Naive thymus-derived CD8-positive, alpha-beta T cell (primary cell): ENCODE results near the gene ANKRD62. TPM values are rescaled to one million over a fixed set of nuclear protein-coding genes. Genes with fewer than 3 reads are reported as not detected.
"Not testable (repeated sequence)": the region's sequence is repeated elsewhere in the genome, so short reads cannot be mapped to it uniquely, and the experiment has no call there.

Source experiments
- ATAC-seq, 2 donors: fragments of 150-1000 bp; cut with Tn5 transposase in 1 of 2; sonication (Bioruptor Pico), chemical (Tn5 transposase) in 1 of 2; 1 replicate in 1 of 2; 2 replicates in 1 of 2; pipeline ENCODE4 v1.10.0; 2021; ENCODE audit warnings: mild to moderate bottlenecking in 2 of 2, moderate library complexity in 2 of 2
- POLR2A ChIA-PET: fragments of 350-600 bp; sonication (Branson Sonifier 250); formaldehyde crosslinking; loops from one replicate; lab custom pipeline; 2021; ENCODE audit warnings: antibody characterized with exemption; lab: Charles Lee
- DNase-seq, 10 donors: peaks; one replicate each; pipeline versions ENCODE4 v3.0.0 to v3.0.0-alpha.2; 2020 to 2022
- H3K27ac Mint-ChIP-seq, 10 donors: one replicate each; pipeline ENCODE4 v1.8.0; 2020 to 2022; ENCODE audit warnings: mild to moderate bottlenecking in 10 of 10, mixed read lengths in 10 of 10, moderate library complexity in 4 of 10, inconsistent platforms in 1 of 10
- H3K27me3 Mint-ChIP-seq, 5 donors: one replicate each; pipeline ENCODE4 v1.8.0; 2021 to 2022; ENCODE audit warnings: mixed read lengths in 5 of 5
- H3K36me3 Mint-ChIP-seq, 3 donors: one replicate each; pipeline ENCODE4 v1.8.0; 2020 to 2022; ENCODE audit warnings: mixed read lengths in 3 of 3, mild to moderate bottlenecking in 2 of 3, inconsistent platforms in 1 of 3
- H3K4me1 Mint-ChIP-seq, 4 donors: one replicate each; pipeline ENCODE4 v1.8.0; 2021 to 2022; ENCODE audit warnings: mixed read lengths in 4 of 4
- H3K4me3 Mint-ChIP-seq, 10 donors: one replicate each; pipeline ENCODE4 v1.8.0; 2020 to 2022; ENCODE audit warnings: mild to moderate bottlenecking in 10 of 10, mixed read lengths in 10 of 10, moderate library complexity in 6 of 10, inconsistent platforms in 1 of 10
- H3K9me3 Mint-ChIP-seq, 9 donors: one replicate each; pipeline ENCODE4 v1.8.0; 2020 to 2022; ENCODE audit warnings: mixed read lengths in 9 of 9, mild to moderate bottlenecking in 3 of 9, inconsistent platforms in 1 of 9, moderate library complexity in 1 of 9
- polyA plus RNA-seq, 3 donors: library from polyadenylated mRNA; unstranded; fragments of 300-500 nt; fragmentation: Illumina TruSeq; gene quantifications; one replicate each; pipeline ENCODE4 v1.2.3, GENCODE V29; 2021
- total RNA-seq, 8 experiments: library from RNA in 2 of 8; stranded (reverse) in 2 of 8; gene quantifications; one replicate each; pipeline ENCODE4 v1.2.3 and lab custom pipeline; 2021 to 2026

Gene ANKRD62
- total and polyA plus RNA-seq, 5 experiments from 2014 or later: not detected

- Mint-ChIP-seq H3K9me3 (no peaks in the 10 kb centered on the region), H3K4me3 (no peak overlapping the region), H3K27ac (no peak overlapping the region), H3K27me3 (peaks cover 6 to 20% (median 10%) of the 10 kb centered on the region in 5 donors), H3K36me3 (no peaks in the 10 kb centered on the region), H3K4me1 (peaks cover 0 to 2% (median 0%) of the 10 kb centered on the region in 4 donors)
- DNase-seq (no peak), ATAC-seq (no peak)
- POLR2A ChIA-PET: no interaction called here
Measured at GRCh38 chr18:12068950-12069320, 24.7 kb upstream of the ANKRD62 start.

- H3K4me1 Mint-ChIP-seq, ATAC-seq, H3K36me3 Mint-ChIP-seq, H3K9me3 Mint-ChIP-seq, H3K4me3 Mint-ChIP-seq, POLR2A ChIA-PET, H3K27ac Mint-ChIP-seq, DNase-seq: not testable (repeated sequence)
- peaks cover 12 to 23% (median 19%) of the 10 kb centered on the region in 5 donors for H3K27me3 Mint-ChIP-seq
Measured at GRCh38 chr18:12071066-12071465, 22.6 kb upstream of the ANKRD62 start.

GRCh38 chr18:12072996-12073395 lies 20.6 kb upstream of the ANKRD62 start:
- no peak overlapping the region for H3K4me3 Mint-ChIP-seq
- H3K4me1 Mint-ChIP-seq: peaks cover 0 to 7% (median 0%) of the 10 kb centered on the region in 4 donors
- H3K27me3 Mint-ChIP-seq: peaks cover 12 to 28% (median 20%) of the 10 kb centered on the region in 5 donors
- POLR2A ChIA-PET: no interaction called here
- DNase-seq (no peak), ATAC-seq (no peak)
- no peak overlapping the region for H3K27ac Mint-ChIP-seq
- H3K36me3 Mint-ChIP-seq: no peaks in the 10 kb centered on the region
- no peaks in the 10 kb centered on the region for H3K9me3 Mint-ChIP-seq

- Mint-ChIP-seq H3K9me3 (no peaks in the 10 kb centered on the region), H3K36me3 (no peaks in the 10 kb centered on the region), H3K4me3 (no peak overlapping the region), H3K27me3 (peaks cover 6 to 23% (median 18%) of the 10 kb centered on the region in 5 donors), H3K4me1 (peaks cover 0 to 5% (median 0%) of the 10 kb centered on the region in 4 donors), H3K27ac (no peak overlapping the region)
- POLR2A ChIA-PET: no interaction called here
- ATAC-seq (no peak), DNase-seq (no peak)
Measured at GRCh38 chr18:12074736-12075135, 18.9 kb upstream of the ANKRD62 start.

GRCh38 chr18:12076424-12077140 lies 17.1 kb upstream of the ANKRD62 start:
- H3K27me3 Mint-ChIP-seq: peaks cover 6 to 23% (median 18%) of the 10 kb centered on the region in 5 donors
- POLR2A ChIA-PET: no interaction called here
- no peak for DNase-seq

GRCh38 chr18:12077994-12078393 lies 15.6 kb upstream of the ANKRD62 start:
- DNase-seq, POLR2A ChIA-PET, H3K36me3 Mint-ChIP-seq, ATAC-seq, H3K9me3 Mint-ChIP-seq, H3K4me1 Mint-ChIP-seq, H3K4me3 Mint-ChIP-seq: not testable (repeated sequence)
- Mint-ChIP-seq H3K27me3 (peaks cover 7 to 18% (median 16%) of the 10 kb centered on the region in 5 donors), H3K27ac (peak overlapping the region in 1 of 10 donors; percentile 7)

More at GRCh38 chr18:12076424-12077140, 17.1 kb upstream of the ANKRD62 start:
- Mint-ChIP-seq H3K4me1 (peaks cover 0 to 5% (median 0%) of the 10 kb centered on the region in 4 donors), H3K9me3 (no peaks in the 10 kb centered on the region), H3K4me3 (peak overlapping the region in 8 of 10 donors; percentile 39 to 82 (median 58)), H3K36me3 (no peaks in the 10 kb centered on the region), H3K27ac (no peak overlapping the region)
- peak; percentile 47 to 65 for ATAC-seq

GRCh38 chr18:12079491-12080237 lies 14.0 kb upstream of the ANKRD62 start:
- Mint-ChIP-seq H3K27ac (no peak overlapping the region), H3K36me3 (no peaks in the 10 kb centered on the region), H3K4me1 (peaks cover 0 to 5% (median 0%) of the 10 kb centered on the region in 4 donors), H3K9me3 (no peaks in the 10 kb centered on the region), H3K27me3 (peaks cover 2 to 18% (median 14%) of the 10 kb centered on the region in 5 donors), H3K4me3 (no peak overlapping the region)
- ATAC-seq: no peak
- POLR2A ChIA-PET: no interaction called here
- DNase-seq: no peak

GRCh38 chr18:12085136-12085535 lies 8.5 kb upstream of the ANKRD62 start:
- ATAC-seq (no peak), DNase-seq (no peak)
- POLR2A ChIA-PET: no interaction called here
- H3K9me3 Mint-ChIP-seq: no peaks in the 10 kb centered on the region
- H3K27ac Mint-ChIP-seq: no peak overlapping the region
- no peaks in the 10 kb centered on the region for H3K36me3 Mint-ChIP-seq
- H3K27me3 Mint-ChIP-seq: peaks cover 0 to 15% (median 2%) of the 10 kb centered on the region in 5 donors
- peaks cover 0 to 2% (median 0%) of the 10 kb centered on the region in 4 donors for H3K4me1 Mint-ChIP-seq
- no peak overlapping the region for H3K4me3 Mint-ChIP-seq

GRCh38 chr18:12085786-12086185 lies 7.9 kb upstream of the ANKRD62 start:
- no peak for DNase-seq
- ATAC-seq: no peak
- H3K4me3 Mint-ChIP-seq: no peak overlapping the region
- POLR2A ChIA-PET: no interaction called here
- H3K4me1 Mint-ChIP-seq: peaks cover 0 to 2% (median 0%) of the 10 kb centered on the region in 4 donors
- H3K27me3 Mint-ChIP-seq: peaks cover 0 to 15% (median 2%) of the 10 kb centered on the region in 5 donors
- no peaks in the 10 kb centered on the region for H3K36me3 Mint-ChIP-seq
- no peak overlapping the region for H3K27ac Mint-ChIP-seq
- H3K9me3 Mint-ChIP-seq: no peaks in the 10 kb centered on the region

GRCh38 chr18:12086249-12086648 lies 7.4 kb upstream of the ANKRD62 start:
- no peak overlapping the region for H3K27ac Mint-ChIP-seq

GRCh38 chr18:12086677-12087470 lies 6.8 kb upstream of the ANKRD62 start:
- POLR2A ChIA-PET: no interaction called here
- Mint-ChIP-seq H3K36me3 (no peaks in the 10 kb centered on the region), H3K4me1 (peaks cover 0 to 2% (median 0%) of the 10 kb centered on the region in 4 donors), H3K4me3 (no peak overlapping the region), H3K27ac (no peak overlapping the region), H3K27me3 (peaks cover 2 to 15% (median 7%) of the 10 kb centered on the region in 5 donors), H3K9me3 (peaks cover 0 to 1% (median 0%) of the 10 kb centered on the region in 9 donors)
- ATAC-seq: no peak
- no peak for DNase-seq

More at GRCh38 chr18:12086249-12086648, 7.4 kb upstream of the ANKRD62 start:
- no peak for DNase-seq
- no peak for ATAC-seq
- POLR2A ChIA-PET: no interaction called here
- Mint-ChIP-seq H3K4me3 (no peak overlapping the region), H3K36me3 (no peaks in the 10 kb centered on the region), H3K4me1 (peaks cover 0 to 2% (median 0%) of the 10 kb centered on the region in 4 donors), H3K27me3 (peaks cover under 1 to 15% (median 2%) of the 10 kb centered on the region in 5 donors), H3K9me3 (no peaks in the 10 kb centered on the region)

- no peak overlapping the region for H3K4me3 Mint-ChIP-seq
- DNase-seq: no peak
- no peak overlapping the region for H3K27ac Mint-ChIP-seq
- peaks cover 0 to 2% (median 0%) of the 10 kb centered on the region in 4 donors for H3K4me1 Mint-ChIP-seq
- peaks cover 0 to 1% (median 0%) of the 10 kb centered on the region in 9 donors for H3K9me3 Mint-ChIP-seq
- no peak for ATAC-seq
- H3K36me3 Mint-ChIP-seq: no peaks in the 10 kb centered on the region
- POLR2A ChIA-PET: no interaction called here
- H3K27me3 Mint-ChIP-seq: peaks cover 2 to 15% (median 9%) of the 10 kb centered on the region in 5 donors
Measured at GRCh38 chr18:12087471-12088025, 6.1 kb upstream of the ANKRD62 start.
